ENCODE results near the gene SERPINA12. TPM values are rescaled to one million over a fixed set of nuclear protein-coding genes. Genes with fewer than 3 reads are reported as not detected.

Gene SERPINA12
- total RNA-seq, 3 donors from 2014 or later: not detected

DNA sequence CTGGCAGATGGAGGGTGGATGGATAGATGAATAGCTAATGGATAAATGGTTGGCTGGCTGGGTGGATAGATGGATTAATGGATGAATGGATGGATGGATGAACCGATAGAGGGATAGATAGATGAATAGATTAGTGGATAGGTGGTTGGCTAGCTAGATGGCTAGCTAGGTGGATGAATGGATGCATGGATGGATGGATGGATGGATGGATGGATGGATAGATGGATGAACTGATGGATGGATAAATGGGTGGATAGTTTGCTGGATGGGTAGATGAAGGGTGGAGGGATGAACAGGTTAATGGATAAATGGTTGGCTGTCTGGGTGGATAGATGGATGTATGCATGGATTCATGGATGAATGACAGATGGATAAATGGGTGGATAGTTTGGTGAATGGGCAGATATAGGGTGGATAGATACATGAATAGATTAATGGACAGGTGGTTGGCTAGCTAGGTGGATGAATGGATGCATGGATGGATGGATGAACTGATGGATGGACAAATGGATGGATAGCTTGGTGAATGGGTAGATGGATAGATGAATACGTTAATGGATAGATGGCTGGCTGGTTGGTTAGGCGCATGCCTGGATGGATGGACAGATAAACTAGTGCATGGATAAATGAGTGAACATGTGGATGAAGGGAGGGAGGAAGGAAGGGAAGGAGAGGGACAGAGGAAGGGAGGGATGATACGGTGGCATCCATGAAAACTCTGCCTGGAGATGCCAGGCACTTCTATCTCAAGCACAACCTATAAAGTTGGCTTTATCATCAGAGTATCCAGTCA is 41.3 kb downstream of the SERPINA12 start:
- DNase-seq: no peak
- no peak overlapping the region for H3K4me3 ChIP-seq
- intact Hi-C loops (cut with DNase I, micrococcal nuclease): no loop called here
- TF ChIP-seq, protein P1, sequence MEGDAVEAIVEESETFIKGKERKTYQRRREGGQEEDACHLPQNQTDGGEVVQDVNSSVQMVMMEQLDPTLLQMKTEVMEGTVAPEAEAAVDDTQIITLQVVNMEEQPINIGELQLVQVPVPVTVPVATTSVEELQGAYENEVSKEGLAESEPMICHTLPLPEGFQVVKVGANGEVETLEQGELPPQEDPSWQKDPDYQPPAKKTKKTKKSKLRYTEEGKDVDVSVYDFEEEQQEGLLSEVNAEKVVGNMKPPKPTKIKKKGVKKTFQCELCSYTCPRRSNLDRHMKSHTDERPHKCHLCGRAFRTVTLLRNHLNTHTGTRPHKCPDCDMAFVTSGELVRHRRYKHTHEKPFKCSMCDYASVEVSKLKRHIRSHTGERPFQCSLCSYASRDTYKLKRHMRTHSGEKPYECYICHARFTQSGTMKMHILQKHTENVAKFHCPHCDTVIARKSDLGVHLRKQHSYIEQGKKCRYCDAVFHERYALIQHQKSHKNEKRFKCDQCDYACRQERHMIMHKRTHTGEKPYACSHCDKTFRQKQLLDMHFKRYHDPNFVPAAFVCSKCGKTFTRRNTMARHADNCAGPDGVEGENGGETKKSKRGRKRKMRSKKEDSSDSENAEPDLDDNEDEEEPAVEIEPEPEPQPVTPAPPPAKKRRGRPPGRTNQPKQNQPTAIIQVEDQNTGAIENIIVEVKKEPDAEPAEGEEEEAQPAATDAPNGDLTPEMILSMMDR (IDR thresholded peaks at IDR 0.05): no peak
- no peak for ATAC-seq
- no peaks in the 10 kb centered on the region for H3K4me1 ChIP-seq (ENCODE audit: low read depth)
- H3K36me3 ChIP-seq (ENCODE audit: low read depth): no peaks in the 10 kb centered on the region
- peaks cover 14% of the 10 kb centered on the region for H3K9me3 ChIP-seq

DNA sequence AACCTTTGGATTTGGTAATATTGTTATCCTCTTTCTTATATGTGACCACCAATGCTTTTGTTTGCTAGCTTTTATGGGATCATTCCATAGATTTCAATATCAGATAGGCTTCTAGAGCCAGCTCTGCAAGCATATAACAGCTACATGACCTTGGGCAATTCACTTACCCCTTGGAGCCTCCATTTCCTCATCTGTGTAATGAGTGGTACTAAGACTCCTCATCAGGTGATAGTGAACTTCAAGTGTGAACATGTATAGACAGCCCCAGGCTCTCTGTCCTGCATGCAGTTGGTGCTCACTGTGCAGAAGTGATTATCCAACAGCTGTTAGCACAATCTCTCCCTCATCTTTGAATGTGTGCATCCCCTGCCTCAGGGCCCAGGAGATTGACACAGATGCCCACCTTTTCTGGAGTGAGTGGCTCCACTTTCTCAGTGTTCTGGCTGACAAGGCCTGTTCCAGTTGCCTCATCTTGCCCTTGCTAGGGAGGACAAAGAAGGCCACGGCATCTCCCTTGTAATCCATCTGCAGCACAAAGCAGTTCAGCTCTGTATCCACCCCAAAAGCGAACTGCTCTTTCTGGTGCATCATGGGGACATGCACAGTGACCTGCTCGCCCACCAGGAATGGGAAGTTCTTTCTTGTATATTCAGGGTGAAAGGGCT is 42.4 kb downstream of the SERPINA12 start:
- DNase-seq (no peak), ATAC-seq (no peak)
- H3K4me3 ChIP-seq: no peak overlapping the region
- H3K9me3 ChIP-seq: peaks cover 14% of the 10 kb centered on the region
- TF ChIP-seq, protein P1 (IDR thresholded peaks at IDR 0.05): no peak
- H3K36me3 ChIP-seq (ENCODE audit: low read depth): no peaks in the 10 kb centered on the region
- no peaks in the 10 kb centered on the region for H3K4me1 ChIP-seq (ENCODE audit: low read depth)
- intact Hi-C loops (cut with DNase I, micrococcal nuclease): no loop called here

DNA sequence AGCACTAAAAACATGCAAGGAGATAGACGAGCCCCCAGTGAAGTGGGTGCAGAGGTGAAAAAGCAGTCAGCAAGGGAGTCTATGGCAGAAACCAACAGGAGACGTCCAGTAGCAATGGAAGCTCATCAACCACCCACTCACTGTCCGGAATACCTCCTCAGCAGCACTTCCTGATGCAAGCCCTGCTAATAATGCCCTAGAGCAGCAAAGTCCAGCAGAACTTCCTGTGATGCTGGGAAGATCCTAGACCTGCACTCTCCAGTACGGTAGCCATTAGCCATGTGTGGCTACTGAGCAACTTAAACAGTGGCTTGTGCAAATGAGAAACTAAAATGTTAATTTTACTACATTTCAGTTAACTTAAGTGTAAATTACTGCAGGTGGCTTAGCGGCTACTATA is 44.2 kb downstream of the SERPINA12 start:
- TF ChIP-seq, protein P1 (IDR thresholded peaks at IDR 0.05): no peak
- Histone ChIP-seq H3K9me3 (peaks cover 14% of the 10 kb centered on the region), H3K4me3 (no peak overlapping the region), H3K4me1 (ENCODE audit: low read depth) (no peaks in the 10 kb centered on the region), H3K36me3 (ENCODE audit: low read depth) (no peaks in the 10 kb centered on the region)
- ATAC-seq (no peak), DNase-seq (no peak)
- intact Hi-C loops (cut with DNase I, micrococcal nuclease): no loop called here

DNA sequence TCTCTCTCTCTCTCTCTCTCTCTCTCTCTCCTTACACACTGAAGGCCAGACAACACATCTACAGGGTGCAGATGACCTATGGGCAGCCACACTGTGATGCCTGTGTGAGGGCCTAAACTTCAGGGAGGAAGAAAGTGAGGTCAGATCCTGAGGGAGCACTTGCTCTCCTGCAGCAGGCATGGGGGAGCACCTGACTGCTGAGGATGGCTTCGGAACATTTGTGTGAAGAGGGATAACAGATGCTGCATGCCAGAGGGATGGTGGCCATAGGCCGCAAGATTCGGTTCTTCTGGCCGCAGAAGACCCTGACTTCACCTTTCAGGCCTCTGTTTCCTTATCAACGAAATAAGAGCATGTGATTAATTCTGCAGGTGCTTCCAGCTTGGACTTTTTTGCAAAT is 45.0 kb downstream of the SERPINA12 start:
- DNase-seq: no peak
- Histone ChIP-seq H3K9me3 (peaks cover 14% of the 10 kb centered on the region), H3K36me3 (ENCODE audit: low read depth) (no peaks in the 10 kb centered on the region), H3K4me1 (ENCODE audit: low read depth) (no peaks in the 10 kb centered on the region), H3K4me3 (no peak overlapping the region)
- intact Hi-C loops (cut with DNase I, micrococcal nuclease): no loop called here
- TF ChIP-seq, protein P1 (IDR thresholded peaks at IDR 0.05): no peak
- no peak for ATAC-seq

- H3K36me3 ChIP-seq (ENCODE audit: low read depth): no peaks in the 10 kb centered on the region
- intact Hi-C loops (cut with DNase I, micrococcal nuclease): no loop called here
- DNase-seq: no peak
- H3K4me3 ChIP-seq: no peak overlapping the region
- no peak for ATAC-seq
- TF ChIP-seq, protein P1 (IDR thresholded peaks at IDR 0.05): no peak
- H3K4me1 ChIP-seq (ENCODE audit: low read depth): no peaks in the 10 kb centered on the region
- H3K9me3 ChIP-seq: peaks cover 14% of the 10 kb centered on the region
These were observed 46.3 kb downstream of the SERPINA12 start for GRCh38 chr14:94462763-94463572.

Data from mucosa of descending colon (tissue), 3 donors.